Left kidney (tissue), 8 donors: ENCODE data around the gene GDNF. TPM values are rescaled to one million over a fixed set of nuclear protein-coding genes. Genes with fewer than 3 reads are reported as not detected.
"Not testable (repeated sequence)": the region's sequence is repeated elsewhere in the genome, so short reads cannot be mapped to it uniquely, and the experiment has no call there.

Experiments
- DNase-seq: peaks from one replicate; pipeline ENCODE4 v3.0.0-alpha.2; 2013
- long read RNA-seq, 8 donors: transcript quantifications; one replicate each; lab custom pipeline, GENCODE V29; 2026
- polyA plus RNA-seq: library from polyadenylated mRNA; unstranded; fragments of 120-200 nt; gene quantifications from one replicate; pipeline ENCODE4 v1.2.1, GENCODE V29; 2013; ENCODE audit not compliant: insufficient read length

The GDNF gene
- 17.5 TPM for polyA plus RNA-seq
- long read RNA-seq, donor 1, partial matches to known transcripts: 0 of 3 reads
- long read RNA-seq, donor 1, other reads (novel, unspliced or antisense): 0 of 3 reads
- long read RNA-seq, donor 2, partial matches to known transcripts: 0 of 6 reads
- long read RNA-seq, donor 2, other reads (novel, unspliced or antisense): 0 of 6 reads
- long read RNA-seq, donor 3, partial matches to known transcripts: 0 of 2 reads
- long read RNA-seq, donor 3, other reads (novel, unspliced or antisense): 0 of 2 reads
- long read RNA-seq, donor 4, partial matches to known transcripts: 0 of 1 reads
- long read RNA-seq, donor 4, other reads (novel, unspliced or antisense): 0 of 1 reads
- long read RNA-seq, donor 5, partial matches to known transcripts: 0 of 1 reads
- long read RNA-seq, donor 5, other reads (novel, unspliced or antisense): 0 of 1 reads
- long read RNA-seq, donor 6, partial matches to known transcripts: 0 of 4 reads
- long read RNA-seq, donor 6, other reads (novel, unspliced or antisense): 0 of 4 reads
- long read RNA-seq, donor 7, transcript GDNF-201 (3 exons, 3,810 nt): major isoform, 5 of 10 reads
- long read RNA-seq, donor 7, transcript GDNF-207 (3 exons, 764 nt): major isoform, 5 of 10 reads
- long read RNA-seq, donor 7, partial matches to known transcripts: 0 of 10 reads
- long read RNA-seq, donor 7, other reads (novel, unspliced or antisense): 0 of 10 reads
- long read RNA-seq, donor 8, partial matches to known transcripts: 0 of 1 reads
- long read RNA-seq, donor 8, other reads (novel, unspliced or antisense): 0 of 1 reads

GRCh38 chr5:37839407-37840052 lies at the start of gene GDNF:
GDNF (minus strand) TSS chr5:37840041; CDS start chr5:37834796, 5,245 bp downstream.
- DNase-seq: no peak

GRCh38 chr5:37888476-37888875 lies 48.6 kb upstream of the GDNF start:
- DNase-seq: no peak

- no peak for DNase-seq
These were observed 46.5 kb upstream of the GDNF start for GRCh38 chr5:37886242-37886905.

DNA sequence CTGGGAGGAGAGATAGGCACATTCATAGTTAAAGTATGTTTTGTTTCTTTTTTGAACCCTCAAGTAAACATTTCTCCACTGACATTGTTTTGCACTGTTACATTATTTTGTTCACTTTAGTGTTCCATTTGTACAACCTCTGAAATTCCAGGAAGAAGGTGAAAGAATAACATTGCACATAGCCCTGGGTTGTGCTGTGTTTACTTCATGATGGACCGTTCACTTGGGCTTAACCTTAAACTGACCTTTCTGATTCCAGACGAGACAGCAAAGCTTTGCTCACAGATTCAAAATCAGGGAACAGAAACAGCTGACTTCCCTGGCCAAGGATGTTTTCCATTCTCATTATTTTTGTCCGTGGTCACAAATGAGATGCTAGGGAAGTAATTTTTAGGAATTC lies 42.8 kb upstream of the GDNF start:
- no peak for DNase-seq

DNA sequence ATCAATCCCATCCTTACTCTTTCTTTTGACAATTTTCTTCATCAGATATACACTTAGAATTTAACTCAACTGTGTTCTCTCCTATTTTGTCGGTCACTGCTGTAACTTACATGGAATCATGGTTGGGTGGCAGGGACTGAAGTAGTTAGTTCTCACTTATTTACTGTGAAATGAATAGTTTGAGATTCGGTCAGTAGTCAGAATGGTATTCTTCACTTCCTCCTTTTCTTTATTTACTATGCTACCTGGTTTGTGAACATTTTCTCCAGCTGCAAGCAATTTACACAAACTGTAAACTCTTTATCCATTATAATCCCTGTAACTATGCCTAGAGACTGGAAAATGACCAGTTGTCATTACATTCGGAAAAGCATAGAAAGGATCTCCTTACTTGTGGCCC lies 41.5 kb upstream of the GDNF start:
- no peak for DNase-seq

DNA sequence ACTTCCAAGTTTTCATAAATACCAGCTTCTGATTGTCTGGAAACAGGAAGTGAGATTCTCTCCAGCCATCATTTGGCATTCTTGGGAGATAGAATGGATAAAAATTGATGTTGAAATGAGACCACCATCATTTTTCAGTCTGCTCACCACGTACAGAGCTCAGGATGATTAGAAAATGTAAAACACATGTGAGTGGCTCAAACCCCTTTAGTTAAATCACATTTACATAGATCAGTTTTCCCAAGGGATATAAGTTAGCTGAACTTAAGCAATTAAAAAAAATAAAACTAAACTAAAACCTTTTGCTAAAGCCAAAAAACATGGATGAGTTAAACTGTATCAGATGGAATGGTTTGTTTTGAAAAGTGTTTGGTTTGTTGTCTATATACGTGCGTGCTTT lies 37.1 kb upstream of the GDNF start:
- DNase-seq: no peak

GRCh38 chr5:37876245-37876644 lies 36.4 kb upstream of the GDNF start:
- no peak for DNase-seq

GRCh38 chr5:37875051-37875787 lies 35.4 kb upstream of the GDNF start:
- no peak for DNase-seq

DNA sequence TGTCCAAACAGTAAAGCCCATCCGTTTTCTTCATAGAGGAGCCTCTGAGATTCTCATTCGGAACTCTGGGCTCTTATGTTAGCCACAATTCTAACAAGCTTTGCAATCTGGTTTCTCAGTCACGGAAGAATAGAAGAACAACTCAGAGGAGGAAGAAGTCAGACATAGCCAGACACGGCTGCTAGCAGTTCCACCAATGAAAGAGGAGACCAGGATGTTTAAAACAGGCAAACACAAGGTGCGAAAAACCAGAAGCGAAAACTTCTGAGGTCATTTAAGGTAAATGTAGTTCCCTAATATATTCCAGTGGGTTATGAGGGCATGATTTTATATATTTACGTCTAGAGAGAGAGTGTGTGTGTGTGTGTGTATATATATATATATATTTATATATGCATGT lies 34.1 kb upstream of the GDNF start:
- DNase-seq: no peak

GRCh38 chr5:37871023-37871815 lies 31.4 kb upstream of the GDNF start:
- DNase-seq: no peak

DNA sequence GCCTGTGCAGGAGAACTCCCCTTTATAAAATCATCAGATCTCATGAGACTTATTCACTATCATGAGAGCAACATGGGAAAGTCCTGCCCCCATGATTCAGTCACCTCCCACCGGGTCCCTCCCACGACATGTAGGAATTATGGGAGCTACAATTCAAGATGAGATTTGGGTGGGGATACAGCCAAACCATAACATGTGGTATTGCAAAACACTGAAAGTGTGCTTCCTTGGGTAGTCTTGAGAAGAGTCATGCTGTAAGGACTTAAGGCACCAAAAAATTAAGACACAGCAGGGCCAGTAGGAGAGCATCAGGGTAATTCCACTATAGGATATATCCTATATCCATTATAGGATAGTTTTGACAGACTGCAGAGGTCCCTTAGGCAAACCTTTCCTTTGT lies 29.4 kb upstream of the GDNF start:
- no peak for DNase-seq

GRCh38 chr5:37867654-37868053 lies 27.8 kb upstream of the GDNF start:
- DNase-seq: no peak

GRCh38 chr5:37862907-37863306 lies 23.1 kb upstream of the GDNF start:
- DNase-seq: not testable (repeated sequence)

GRCh38 chr5:37860206-37860605 lies 20.4 kb upstream of the GDNF start:
- no peak for DNase-seq

DNA sequence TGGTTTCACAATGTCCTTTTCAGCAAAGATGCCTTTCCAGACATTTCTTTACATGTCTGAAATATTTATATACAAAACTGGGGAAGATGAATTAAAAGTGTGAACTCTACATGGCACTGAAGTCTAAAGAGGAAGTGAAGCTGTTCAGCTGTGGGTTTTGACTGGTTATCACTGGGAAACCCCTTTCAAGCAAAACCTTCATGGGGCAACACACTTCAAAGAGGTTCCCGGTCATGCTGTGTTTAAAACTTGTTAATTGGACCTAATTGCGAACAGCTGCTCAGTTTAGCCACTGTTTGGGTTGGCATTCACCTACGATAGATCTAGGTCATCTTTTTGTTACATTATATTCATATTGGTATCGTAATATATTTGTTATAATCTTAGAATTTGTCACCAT lies 20.0 kb upstream of the GDNF start:
- DNase-seq: no peak

- DNase-seq: no peak
These were observed 18.4 kb upstream of the GDNF start for GRCh38 chr5:37858250-37858649.

- no peak for DNase-seq
These were observed 17.9 kb upstream of the GDNF start for GRCh38 chr5:37857696-37858095.

- no peak for DNase-seq
These were observed 15.6 kb upstream of the GDNF start for GRCh38 chr5:37855438-37855837.

DNA sequence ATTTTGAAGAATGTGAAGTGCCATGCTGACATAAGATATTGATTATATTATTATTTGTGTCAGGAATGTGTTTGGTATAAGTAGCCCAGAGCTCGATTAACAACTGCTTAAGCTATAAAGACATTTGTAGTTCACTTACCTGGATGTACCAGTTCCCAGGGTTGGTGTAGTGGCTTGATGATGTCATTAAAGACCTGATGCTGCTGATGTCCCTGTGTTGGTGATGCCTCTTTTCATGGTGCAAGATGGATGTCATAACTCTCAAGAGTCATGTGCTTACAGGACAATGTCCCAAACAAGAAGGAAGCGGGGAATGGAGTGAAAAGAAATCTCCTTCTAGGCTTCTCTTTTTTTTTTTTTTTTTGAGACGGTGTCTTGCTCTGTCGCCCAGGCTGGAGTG lies 11.5 kb upstream of the GDNF start:
- DNase-seq: no peak

DNA sequence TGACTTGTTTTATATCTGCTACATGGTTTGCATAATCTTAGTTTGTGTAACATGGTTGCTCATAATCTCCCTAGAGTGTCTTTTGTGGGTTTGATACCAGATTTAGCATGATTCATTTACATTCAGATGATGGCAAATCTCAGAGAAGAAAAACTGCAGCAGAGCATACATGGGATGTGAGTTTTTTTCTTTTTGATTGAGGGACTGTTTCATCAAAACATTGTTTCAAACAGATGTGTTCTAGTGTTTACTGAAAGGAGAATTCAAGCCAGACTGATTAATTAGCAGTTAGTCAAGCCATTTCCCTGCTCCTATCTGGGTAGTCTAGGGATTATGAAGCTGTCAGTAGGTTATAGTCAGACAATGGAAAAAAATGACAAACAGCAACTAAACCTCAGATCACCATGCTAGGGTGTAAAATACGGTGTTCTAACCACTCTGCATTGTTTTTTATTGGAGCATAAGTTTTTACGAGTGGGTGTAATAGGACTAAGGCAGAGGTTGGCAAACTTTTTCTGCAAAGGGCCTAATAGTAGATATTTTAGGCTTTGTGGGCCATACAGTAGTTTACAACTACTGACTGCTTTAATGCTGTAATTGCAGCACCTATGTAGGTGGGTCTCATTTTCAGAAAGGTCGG lies 10.5 kb upstream of the GDNF start:
- no peak for DNase-seq
